Liver (tissue), 9 donors: ENCODE results near the gene PXDN. TPM values are rescaled to one million over a fixed set of nuclear protein-coding genes. Genes with fewer than 3 reads are reported as not detected.

Experiments
- DNase-seq: peaks from one replicate; pipeline ENCODE4 v3.0.0-alpha.2; 2017; ENCODE audit warnings: low spot score
- H3K27ac ChIP-seq, 2 donors: one replicate each; pipeline ENCODE4 v1.7.0; 2013; ENCODE audit warnings: inconsistent platforms in 2 of 2, low read length in 2 of 2, control low read depth in 1 of 2, low read depth in 1 of 2, mild to moderate bottlenecking in 1 of 2
- H3K27me3 ChIP-seq, 4 donors: one replicate each; pipeline versions ENCODE4 v1.6.1 to v1.7.0; 2013; ENCODE audit warnings: low read length in 3 of 4, inconsistent platforms in 1 of 4, mild to moderate bottlenecking in 1 of 4, moderate library complexity in 1 of 4; ENCODE audit not compliant: control insufficient read depth in 4 of 4, insufficient read depth in 4 of 4
- H3K36me3 ChIP-seq, 4 donors: one replicate each; pipeline versions ENCODE4 v1.6.1 to v1.7.0; 2013; ENCODE audit warnings: low read length in 3 of 4, mild to moderate bottlenecking in 3 of 4, low read depth in 1 of 4, moderate library complexity in 1 of 4; ENCODE audit not compliant: control insufficient read depth in 4 of 4, insufficient read depth in 3 of 4
- H3K4me1 ChIP-seq, 4 donors: one replicate each; pipeline versions ENCODE4 v1.6.1 to v1.7.0; 2013; ENCODE audit warnings: low read length in 3 of 4, mild to moderate bottlenecking in 3 of 4, moderate library complexity in 1 of 4; ENCODE audit not compliant: control insufficient read depth in 4 of 4, insufficient read depth in 4 of 4
- H3K4me3 ChIP-seq, 3 donors: one replicate each; pipeline versions ENCODE4 v1.6.1 to v1.7.0; 2013; ENCODE audit warnings: low read length in 3 of 3, control low read depth in 1 of 3, low read depth in 1 of 3, mild to moderate bottlenecking in 1 of 3
- H3K9ac ChIP-seq, 2 donors: one replicate each; pipeline ENCODE4 v1.7.0; 2013; ENCODE audit warnings: low read length in 2 of 2, mild to moderate bottlenecking in 2 of 2, moderate library complexity in 2 of 2, control low read depth in 1 of 2, low read depth in 1 of 2
- H3K9me3 ChIP-seq, 4 donors: one replicate each; pipeline versions ENCODE4 v1.6.1 to v1.7.0; 2013; ENCODE audit warnings: low read length in 3 of 4; ENCODE audit not compliant: control insufficient read depth in 4 of 4
- CTCF ChIP-seq: fragments of 150-350 bp; IDR thresholded peaks from 2 replicates; pipeline ENCODE4 v1.5.1; 2017; ENCODE audit warnings: improper control_type of control experiment, low read depth, low read length; ENCODE audit not compliant: missing input control
- EGR1 ChIP-seq, 2 donors: IDR thresholded peaks; 2 replicates each; pipeline ENCODE4 v1.6.1; 2016 to 2018; ENCODE audit warnings: antibody characterized with exemption in 2 of 2, low read depth in 2 of 2
- FOXA1 ChIP-seq: IDR thresholded peaks from 2 replicates; pipeline ENCODE4 v1.6.1; 2016; ENCODE audit warnings: antibody characterized with exemption
- FOXA2 ChIP-seq: IDR thresholded peaks from 2 replicates; pipeline ENCODE4 v1.6.1; 2016; ENCODE audit warnings: antibody characterized with exemption
- GABPA ChIP-seq, 2 donors: IDR thresholded peaks in 1 of 2; conservative IDR thresholded peaks in 1 of 2; 2 replicates each; pipeline ENCODE4 v1.6.1; 2016; ENCODE audit warnings: antibody characterized with exemption in 2 of 2, mild to moderate bottlenecking in 1 of 2, moderate library complexity in 1 of 2
- HNF4A ChIP-seq, 2 donors: conservative IDR thresholded peaks; 2 replicates each; pipeline ENCODE4 v1.6.1; 2016; ENCODE audit warnings: antibody characterized with exemption in 2 of 2, mild to moderate bottlenecking in 2 of 2
- HNF4G ChIP-seq: IDR thresholded peaks from 2 replicates; pipeline ENCODE4 v1.6.1; 2016; ENCODE audit warnings: antibody characterized with exemption
- JUND ChIP-seq, 2 donors: IDR thresholded peaks; 2 replicates each; pipeline ENCODE4 v1.6.1; 2016; ENCODE audit warnings: antibody characterized with exemption in 2 of 2
- MAX ChIP-seq: IDR thresholded peaks from 2 replicates; pipeline ENCODE4 v1.6.1; 2016; ENCODE audit warnings: antibody characterized with exemption
- NR2F2 ChIP-seq: IDR thresholded peaks from 2 replicates; pipeline ENCODE4 v1.6.1; 2016; ENCODE audit warnings: antibody characterized with exemption
- RAD21 ChIP-seq, 2 donors: IDR thresholded peaks; 2 replicates each; pipeline ENCODE4 v1.6.1; 2016; ENCODE audit warnings: antibody characterized with exemption in 2 of 2, mild to moderate bottlenecking in 2 of 2
- RXRA ChIP-seq, 2 donors: IDR thresholded peaks; 2 replicates each; pipeline ENCODE4 v1.6.1; 2017 to 2018; ENCODE audit warnings: antibody characterized with exemption in 2 of 2, mild to moderate bottlenecking in 1 of 2
- SP1 ChIP-seq: IDR thresholded peaks from 2 replicates; pipeline ENCODE4 v1.6.1; 2018; ENCODE audit warnings: antibody characterized with exemption, mild to moderate bottlenecking
- TAF1 ChIP-seq: conservative IDR thresholded peaks from 2 replicates; pipeline ENCODE4 v1.6.1; 2016; ENCODE audit warnings: antibody characterized with exemption, mild to moderate bottlenecking
- YY1 ChIP-seq: IDR thresholded peaks from 2 replicates; pipeline ENCODE4 v1.6.1; 2016; ENCODE audit warnings: antibody characterized with exemption, mild to moderate bottlenecking
- WGBS: extraction: QIAGEN DNeasy Blood & Tissue Kit; methylation state at CpG from one replicate; pipeline ENCODE4 v1.1.7; 2013; 5-methylcytosine and 5-hydroxymethylcytosine counted together
- polyA plus RNA-seq, 2 donors: library from polyadenylated mRNA; stranded (reverse) in 1 of 2; unstranded in 1 of 2; fragments of 200-250 nt in 1 of 2; fragments of >200 nt in 1 of 2; fragmentation: Nextera tagmentation in 1 of 2; extraction: Ambion mirVana in 1 of 2; gene quantifications; one replicate each; pipeline versions ENCODE4 v1.2.1 to v1.2.3, GENCODE V29; 2013 to 2015
- total RNA-seq, 2 donors: library from RNA; depleted of rRNA; stranded (reverse); fragments of >200 nt; gene quantifications; one replicate each; pipeline ENCODE4 v1.2.3, GENCODE V29; 2014
- TF ChIP-seq, protein P1 (sequence below): IDR thresholded peaks from 2 replicates; pipeline ENCODE4 v1.6.1; 2016; ENCODE audit warnings: antibody characterized with exemption
- TF ChIP-seq, protein P2 (sequence below): IDR thresholded peaks from 2 replicates; pipeline ENCODE4 v1.6.1; 2016; ENCODE audit warnings: antibody characterized with exemption, mild to moderate bottlenecking
- TF ChIP-seq, protein P3 (sequence below): IDR thresholded peaks from 2 replicates; pipeline ENCODE4 v1.6.1; 2016; ENCODE audit warnings: antibody characterized with exemption
- donor health status: healthy.
- donor health status: healthy.
- donor health status: healthy.
- donor health status: healthy.
- donor health status: healthy.

The PXDN gene
- total and polyA plus RNA-seq, 4 donors, result 4.2 to 21.5 (median 16.9) TPM

DNA sequence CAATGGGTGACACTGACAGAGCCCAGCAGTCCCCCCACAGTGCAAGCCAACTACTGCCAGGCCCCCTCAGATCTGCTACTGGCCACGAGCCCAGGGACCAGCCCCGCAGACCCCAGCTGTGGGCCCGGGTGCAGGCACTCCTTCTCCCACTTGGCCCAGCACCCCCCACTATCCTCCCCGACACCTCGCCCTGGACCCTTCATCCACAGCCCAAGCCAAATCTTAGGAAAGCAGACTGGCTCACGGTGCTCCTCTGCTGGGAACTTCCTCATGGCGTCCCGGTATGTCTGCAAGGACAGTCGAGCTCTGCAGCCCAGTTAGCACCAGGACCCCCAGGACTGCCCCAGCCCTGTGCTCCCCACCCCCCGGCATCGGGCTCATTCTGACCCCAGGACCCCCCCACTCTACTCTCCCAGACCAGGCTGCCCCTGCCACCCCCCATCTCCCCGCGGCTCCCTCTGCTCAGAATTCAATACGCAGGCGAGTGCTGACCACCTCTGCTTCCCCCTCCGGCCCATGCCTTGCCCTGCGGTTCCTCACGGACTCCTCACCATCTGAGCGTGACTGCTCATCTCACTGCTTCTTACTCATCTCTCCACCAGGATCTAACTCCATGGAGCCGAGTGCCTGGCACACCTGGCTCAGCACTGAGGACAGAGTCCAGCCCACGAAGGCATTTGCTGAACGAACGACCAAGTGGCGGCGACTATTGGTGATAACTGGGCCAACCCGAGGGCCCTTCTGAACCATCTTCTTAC, 85.7 kb downstream of the PXDN start:
- no peaks in the 10 kb centered on the region for H3K27me3 ChIP-seq
- H3K27ac ChIP-seq, result no peak overlapping the region
- WGBS, result 87% methylated on average over 26 of the region's 26 CpGs
- no peak for TF ChIP-seq HNF4G
- no peak for TF ChIP-seq YY1
- no peak for TF ChIP-seq EGR1 (IDR thresholded peaks at IDR 0.05; ENCODE audit: low read depth in 2 of 2)
- TF ChIP-seq, protein P1, sequence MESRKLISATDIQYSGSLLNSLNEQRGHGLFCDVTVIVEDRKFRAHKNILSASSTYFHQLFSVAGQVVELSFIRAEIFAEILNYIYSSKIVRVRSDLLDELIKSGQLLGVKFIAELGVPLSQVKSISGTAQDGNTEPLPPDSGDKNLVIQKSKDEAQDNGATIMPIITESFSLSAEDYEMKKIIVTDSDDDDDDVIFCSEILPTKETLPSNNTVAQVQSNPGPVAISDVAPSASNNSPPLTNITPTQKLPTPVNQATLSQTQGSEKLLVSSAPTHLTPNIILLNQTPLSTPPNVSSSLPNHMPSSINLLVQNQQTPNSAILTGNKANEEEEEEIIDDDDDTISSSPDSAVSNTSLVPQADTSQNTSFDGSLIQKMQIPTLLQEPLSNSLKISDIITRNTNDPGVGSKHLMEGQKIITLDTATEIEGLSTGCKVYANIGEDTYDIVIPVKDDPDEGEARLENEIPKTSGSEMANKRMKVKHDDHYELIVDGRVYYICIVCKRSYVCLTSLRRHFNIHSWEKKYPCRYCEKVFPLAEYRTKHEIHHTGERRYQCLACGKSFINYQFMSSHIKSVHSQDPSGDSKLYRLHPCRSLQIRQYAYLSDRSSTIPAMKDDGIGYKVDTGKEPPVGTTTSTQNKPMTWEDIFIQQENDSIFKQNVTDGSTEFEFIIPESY, result no peak
- no peak for TF ChIP-seq MAX
- no peak for TF ChIP-seq RAD21 (IDR thresholded peaks at IDR 0.05)
- no peak for TF ChIP-seq SP1
- no peak for TF ChIP-seq CTCF
- no peak for TF ChIP-seq HNF4A (conservative IDR thresholded peaks at IDR 0.05)
- no peak for TF ChIP-seq FOXA1
- no peak for TF ChIP-seq NR2F2
- TF ChIP-seq TAF1, result no peak
- no peak for TF ChIP-seq RXRA (IDR thresholded peaks at IDR 0.05)
- TF ChIP-seq FOXA2, result no peak
- TF ChIP-seq, protein P2, sequence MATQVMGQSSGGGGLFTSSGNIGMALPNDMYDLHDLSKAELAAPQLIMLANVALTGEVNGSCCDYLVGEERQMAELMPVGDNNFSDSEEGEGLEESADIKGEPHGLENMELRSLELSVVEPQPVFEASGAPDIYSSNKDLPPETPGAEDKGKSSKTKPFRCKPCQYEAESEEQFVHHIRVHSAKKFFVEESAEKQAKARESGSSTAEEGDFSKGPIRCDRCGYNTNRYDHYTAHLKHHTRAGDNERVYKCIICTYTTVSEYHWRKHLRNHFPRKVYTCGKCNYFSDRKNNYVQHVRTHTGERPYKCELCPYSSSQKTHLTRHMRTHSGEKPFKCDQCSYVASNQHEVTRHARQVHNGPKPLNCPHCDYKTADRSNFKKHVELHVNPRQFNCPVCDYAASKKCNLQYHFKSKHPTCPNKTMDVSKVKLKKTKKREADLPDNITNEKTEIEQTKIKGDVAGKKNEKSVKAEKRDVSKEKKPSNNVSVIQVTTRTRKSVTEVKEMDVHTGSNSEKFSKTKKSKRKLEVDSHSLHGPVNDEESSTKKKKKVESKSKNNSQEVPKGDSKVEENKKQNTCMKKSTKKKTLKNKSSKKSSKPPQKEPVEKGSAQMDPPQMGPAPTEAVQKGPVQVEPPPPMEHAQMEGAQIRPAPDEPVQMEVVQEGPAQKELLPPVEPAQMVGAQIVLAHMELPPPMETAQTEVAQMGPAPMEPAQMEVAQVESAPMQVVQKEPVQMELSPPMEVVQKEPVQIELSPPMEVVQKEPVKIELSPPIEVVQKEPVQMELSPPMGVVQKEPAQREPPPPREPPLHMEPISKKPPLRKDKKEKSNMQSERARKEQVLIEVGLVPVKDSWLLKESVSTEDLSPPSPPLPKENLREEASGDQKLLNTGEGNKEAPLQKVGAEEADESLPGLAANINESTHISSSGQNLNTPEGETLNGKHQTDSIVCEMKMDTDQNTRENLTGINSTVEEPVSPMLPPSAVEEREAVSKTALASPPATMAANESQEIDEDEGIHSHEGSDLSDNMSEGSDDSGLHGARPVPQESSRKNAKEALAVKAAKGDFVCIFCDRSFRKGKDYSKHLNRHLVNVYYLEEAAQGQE, result no peak
- TF ChIP-seq JUND (IDR thresholded peaks at IDR 0.05), result no peak
- no peak for TF ChIP-seq GABPA (IDR thresholded peaks at IDR 0.05 in 1 of 2, conservative IDR thresholded peaks at IDR 0.05 in 1 of 2)
- TF ChIP-seq, protein P3, sequence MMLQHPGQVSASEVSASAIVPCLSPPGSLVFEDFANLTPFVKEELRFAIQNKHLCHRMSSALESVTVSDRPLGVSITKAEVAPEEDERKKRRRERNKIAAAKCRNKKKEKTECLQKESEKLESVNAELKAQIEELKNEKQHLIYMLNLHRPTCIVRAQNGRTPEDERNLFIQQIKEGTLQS, result no peak
- DNase-seq, result no peak
- no peak overlapping the region for H3K4me3 ChIP-seq
- no peaks in the 10 kb centered on the region for H3K36me3 ChIP-seq
- H3K4me1 ChIP-seq, result no peaks in the 10 kb centered on the region
- H3K9me3 ChIP-seq, result no peaks in the 10 kb centered on the region
- no peak overlapping the region for H3K9ac ChIP-seq
